ENCODE data around the gene CLINT1. TPM values are rescaled to one million over a fixed set of nuclear protein-coding genes. Genes with fewer than 3 reads are reported as not detected.

CLINT1 gene
- total RNA-seq, 3 donors from 2014 or later: 90.8 to 131 (median 127) TPM

DNA sequence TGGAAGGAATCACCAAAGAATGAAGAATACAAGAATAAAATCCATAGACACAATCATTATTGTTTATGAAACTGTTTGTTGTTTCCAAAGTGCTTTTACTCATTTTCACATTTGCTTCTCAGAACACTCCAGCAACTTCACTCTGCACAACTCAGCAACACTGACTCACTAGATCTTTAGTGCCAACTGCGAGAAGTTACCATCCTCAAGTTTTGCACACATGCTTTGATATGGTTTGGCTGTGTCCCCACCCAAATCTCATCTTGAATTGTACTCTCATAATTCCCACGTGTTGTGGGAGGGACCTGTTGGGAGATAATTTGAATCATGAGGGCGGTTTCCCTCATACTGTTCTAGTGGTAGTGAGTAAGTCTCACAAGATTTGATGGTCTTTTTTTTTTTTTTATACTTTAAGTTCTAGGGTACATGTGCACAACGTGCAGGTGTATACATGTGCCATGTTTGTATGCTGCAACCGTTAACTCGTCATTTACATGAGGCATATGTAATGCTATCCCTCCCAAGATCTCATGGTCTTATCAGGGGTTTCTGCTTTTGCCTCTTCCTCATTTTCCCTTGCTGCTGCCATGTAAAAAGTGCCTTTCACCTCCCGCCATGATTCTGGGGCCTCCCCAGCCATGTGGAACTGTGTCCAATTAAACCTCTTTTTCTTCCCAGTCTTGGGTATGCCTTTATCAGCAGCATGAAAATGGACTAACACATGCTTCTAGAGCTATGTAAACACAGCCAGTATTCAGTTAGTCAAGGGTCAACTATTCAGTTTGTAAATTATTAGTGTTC lies 36.9 kb downstream of the CLINT1 start:
- H3K4me1 ChIP-seq (ENCODE audit: low read depth): peaks cover 11% of the 10 kb centered on the region
- no peak overlapping the region for H3K4me3 ChIP-seq
- TF ChIP-seq, protein P1, sequence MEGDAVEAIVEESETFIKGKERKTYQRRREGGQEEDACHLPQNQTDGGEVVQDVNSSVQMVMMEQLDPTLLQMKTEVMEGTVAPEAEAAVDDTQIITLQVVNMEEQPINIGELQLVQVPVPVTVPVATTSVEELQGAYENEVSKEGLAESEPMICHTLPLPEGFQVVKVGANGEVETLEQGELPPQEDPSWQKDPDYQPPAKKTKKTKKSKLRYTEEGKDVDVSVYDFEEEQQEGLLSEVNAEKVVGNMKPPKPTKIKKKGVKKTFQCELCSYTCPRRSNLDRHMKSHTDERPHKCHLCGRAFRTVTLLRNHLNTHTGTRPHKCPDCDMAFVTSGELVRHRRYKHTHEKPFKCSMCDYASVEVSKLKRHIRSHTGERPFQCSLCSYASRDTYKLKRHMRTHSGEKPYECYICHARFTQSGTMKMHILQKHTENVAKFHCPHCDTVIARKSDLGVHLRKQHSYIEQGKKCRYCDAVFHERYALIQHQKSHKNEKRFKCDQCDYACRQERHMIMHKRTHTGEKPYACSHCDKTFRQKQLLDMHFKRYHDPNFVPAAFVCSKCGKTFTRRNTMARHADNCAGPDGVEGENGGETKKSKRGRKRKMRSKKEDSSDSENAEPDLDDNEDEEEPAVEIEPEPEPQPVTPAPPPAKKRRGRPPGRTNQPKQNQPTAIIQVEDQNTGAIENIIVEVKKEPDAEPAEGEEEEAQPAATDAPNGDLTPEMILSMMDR (IDR thresholded peaks at IDR 0.05): no peak
- no peaks in the 10 kb centered on the region for H3K36me3 ChIP-seq (ENCODE audit: low read depth)
- DNase-seq: no peak
- intact Hi-C loops (cut with DNase I, micrococcal nuclease): no loop called here
- no peaks in the 10 kb centered on the region for H3K9me3 ChIP-seq
- ATAC-seq: peak; percentile 44

DNA sequence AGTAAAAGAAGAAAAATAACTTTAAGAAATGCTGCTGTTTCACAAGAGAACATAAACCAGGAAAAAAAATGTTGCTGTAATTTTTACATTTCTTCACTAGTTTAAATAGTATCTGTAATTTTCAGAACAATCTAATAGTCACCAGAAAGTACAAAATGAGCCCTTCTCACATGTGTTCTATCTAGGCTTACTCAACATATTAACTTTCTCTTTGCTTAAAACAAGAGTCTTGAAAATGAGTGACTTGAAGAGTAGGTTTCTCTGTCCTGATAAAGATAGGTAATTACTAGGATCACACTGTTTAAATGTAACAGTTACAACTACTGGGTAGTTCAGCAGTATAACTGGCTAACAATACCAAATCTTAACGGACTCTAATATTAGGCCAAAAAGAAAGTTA lies 37.5 kb downstream of the CLINT1 start:
- ATAC-seq: no peak

DNA sequence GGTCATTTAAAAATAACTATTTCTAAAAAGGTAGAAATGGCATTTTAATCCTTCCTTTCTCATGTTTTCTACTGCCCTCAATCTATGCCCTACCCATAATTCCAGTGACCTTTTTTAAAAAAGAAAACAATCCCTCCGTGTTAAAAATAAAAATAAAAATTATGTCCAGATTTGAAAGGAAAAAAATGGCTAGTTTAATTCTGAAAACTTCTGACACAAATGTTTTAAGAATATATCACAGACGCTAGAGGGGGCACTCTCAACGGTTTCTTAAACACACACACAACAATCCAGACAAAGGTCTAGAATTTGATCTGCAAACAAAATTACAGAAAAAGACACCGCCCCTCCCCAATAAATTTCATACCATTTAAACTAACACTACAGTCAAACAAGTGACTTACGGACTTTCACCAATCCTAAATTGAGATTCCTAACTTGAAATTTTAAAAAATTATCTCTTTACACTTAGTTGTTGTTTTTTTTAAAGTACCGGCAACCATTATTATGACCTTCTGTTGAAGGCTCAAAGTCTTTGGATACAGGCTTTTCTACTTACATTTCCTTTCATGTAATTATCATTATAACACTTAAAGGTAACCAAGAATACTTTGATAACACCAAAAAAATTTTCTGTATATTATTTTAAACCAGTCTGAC lies 38.2 kb downstream of the CLINT1 start:
- DNase-seq (peak in 1 of 3 donors; percentile 64), ATAC-seq (peak; percentile 70)
- H3K4me1 ChIP-seq (ENCODE audit: low read depth): peaks cover 11% of the 10 kb centered on the region
- H3K9me3 ChIP-seq: no peaks in the 10 kb centered on the region
- H3K36me3 ChIP-seq (ENCODE audit: low read depth): no peaks in the 10 kb centered on the region
- TF ChIP-seq, protein P1 (IDR thresholded peaks at IDR 0.05): peak; percentile 11
- H3K4me3 ChIP-seq: no peak overlapping the region
- intact Hi-C loops (cut with DNase I, micrococcal nuclease): no loop called here

More for the DNA sequence above, 37.5 kb downstream of the CLINT1 start:
- no peak for DNase-seq
- TF ChIP-seq, protein P1 (IDR thresholded peaks at IDR 0.05): no peak
- H3K4me3 ChIP-seq: no peak overlapping the region
- intact Hi-C loops (cut with DNase I, micrococcal nuclease): no loop called here
- no peaks in the 10 kb centered on the region for H3K36me3 ChIP-seq (ENCODE audit: low read depth)
- H3K4me1 ChIP-seq (ENCODE audit: low read depth): peaks cover 11% of the 10 kb centered on the region
- no peaks in the 10 kb centered on the region for H3K9me3 ChIP-seq

DNA sequence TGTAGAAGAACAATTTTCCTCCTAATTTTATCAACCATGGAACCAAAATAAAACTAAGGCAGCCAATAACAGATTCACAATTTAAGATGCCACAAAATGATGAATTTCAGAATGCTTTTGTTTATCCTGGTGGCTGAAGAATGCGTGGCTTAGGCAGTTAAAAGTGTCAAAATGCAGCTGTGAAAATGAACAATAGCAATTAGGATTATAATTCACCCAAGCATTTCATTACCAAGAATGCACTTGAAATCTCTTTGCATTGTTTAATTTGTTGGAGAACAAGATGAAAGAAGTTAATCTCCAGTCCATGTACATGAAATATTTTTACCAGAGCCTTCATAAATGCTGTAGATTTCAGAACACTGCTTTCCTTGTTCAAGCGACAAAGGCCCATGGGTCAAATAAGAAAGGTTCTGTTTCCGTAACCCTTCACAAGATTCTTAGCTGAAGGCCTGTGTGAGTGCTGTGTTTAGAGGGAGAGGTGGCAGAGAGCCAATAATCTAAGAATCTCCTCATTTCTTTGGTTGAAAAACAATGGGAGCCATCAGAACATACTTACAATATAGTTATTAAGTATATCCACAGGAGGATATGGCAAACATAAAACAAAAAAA lies 39.3 kb downstream of the CLINT1 start:
- no peaks in the 10 kb centered on the region for H3K36me3 ChIP-seq (ENCODE audit: low read depth)
- TF ChIP-seq, protein P1 (IDR thresholded peaks at IDR 0.05): no peak

DNA sequence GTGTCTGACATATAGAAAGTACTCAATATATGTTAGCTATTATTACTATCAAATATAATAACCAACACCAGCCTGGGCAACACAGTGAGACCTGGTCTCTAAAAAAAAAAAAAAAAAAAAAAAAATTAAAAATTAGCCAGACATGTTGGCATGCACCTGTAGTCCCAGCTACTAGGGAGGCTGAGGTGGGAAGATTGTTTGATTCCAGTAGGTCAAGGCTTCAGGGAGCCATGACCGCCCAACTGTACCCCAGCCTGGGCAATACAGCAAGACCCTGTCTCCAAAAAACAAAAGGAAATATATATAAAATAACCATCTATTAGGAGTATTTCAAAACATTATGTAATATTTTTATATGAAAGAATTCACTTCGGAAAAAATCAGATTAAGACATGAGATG lies 40.6 kb downstream of the CLINT1 start:
- intact Hi-C loops (cut with DNase I, micrococcal nuclease): loop anchor here (5.0 kb wide), 2 partner anchors 89 to 179 kb away; no protein-coding TSS in a partner anchor
- peaks cover 11% of the 10 kb centered on the region for H3K4me1 ChIP-seq (ENCODE audit: low read depth)
- H3K4me3 ChIP-seq: no peak overlapping the region
- no peaks in the 10 kb centered on the region for H3K36me3 ChIP-seq (ENCODE audit: low read depth)
- TF ChIP-seq, protein P1 (IDR thresholded peaks at IDR 0.05): no peak
- no peaks in the 10 kb centered on the region for H3K9me3 ChIP-seq
- DNase-seq: no peak
- no peak for ATAC-seq

More for the DNA sequence above, 39.3 kb downstream of the CLINT1 start:
- Histone ChIP-seq H3K9me3 (no peaks in the 10 kb centered on the region), H3K4me3 (no peak overlapping the region), H3K4me1 (ENCODE audit: low read depth) (peaks cover 11% of the 10 kb centered on the region)
- no peak for DNase-seq
- intact Hi-C loops (cut with DNase I, micrococcal nuclease): loop anchor here (5.0 kb wide), 2 partner anchors 88 to 178 kb away; no protein-coding TSS in a partner anchor
- no peak for ATAC-seq
